ENCODE results near the gene TTC9C.
A peak's percentile ranks its signal among the peaks of the same experiment; 100 is the strongest.

The TTC9C gene

DNA sequence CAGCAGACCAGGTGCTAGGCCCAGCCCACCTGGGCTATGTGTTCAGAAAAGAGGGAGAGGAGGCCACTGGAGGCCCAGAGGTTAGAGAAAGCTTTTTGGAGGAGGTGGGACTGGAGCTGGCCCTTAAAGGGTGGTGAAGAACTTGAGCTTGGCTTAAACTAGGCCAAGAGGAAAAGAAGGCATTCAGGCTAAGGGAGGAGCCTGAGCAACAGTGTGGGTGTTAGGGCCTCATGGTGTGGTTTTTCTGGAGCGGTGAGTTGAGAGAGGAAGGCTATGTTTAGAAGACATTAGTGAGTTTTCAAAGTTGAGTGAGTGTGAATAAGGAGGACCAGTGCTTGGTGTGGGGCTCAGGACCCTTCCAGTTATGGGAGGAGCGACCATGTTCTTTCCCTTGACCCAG is 49.1 kb downstream of the TTC9C start:
- TF ChIP-seq, protein P1, sequence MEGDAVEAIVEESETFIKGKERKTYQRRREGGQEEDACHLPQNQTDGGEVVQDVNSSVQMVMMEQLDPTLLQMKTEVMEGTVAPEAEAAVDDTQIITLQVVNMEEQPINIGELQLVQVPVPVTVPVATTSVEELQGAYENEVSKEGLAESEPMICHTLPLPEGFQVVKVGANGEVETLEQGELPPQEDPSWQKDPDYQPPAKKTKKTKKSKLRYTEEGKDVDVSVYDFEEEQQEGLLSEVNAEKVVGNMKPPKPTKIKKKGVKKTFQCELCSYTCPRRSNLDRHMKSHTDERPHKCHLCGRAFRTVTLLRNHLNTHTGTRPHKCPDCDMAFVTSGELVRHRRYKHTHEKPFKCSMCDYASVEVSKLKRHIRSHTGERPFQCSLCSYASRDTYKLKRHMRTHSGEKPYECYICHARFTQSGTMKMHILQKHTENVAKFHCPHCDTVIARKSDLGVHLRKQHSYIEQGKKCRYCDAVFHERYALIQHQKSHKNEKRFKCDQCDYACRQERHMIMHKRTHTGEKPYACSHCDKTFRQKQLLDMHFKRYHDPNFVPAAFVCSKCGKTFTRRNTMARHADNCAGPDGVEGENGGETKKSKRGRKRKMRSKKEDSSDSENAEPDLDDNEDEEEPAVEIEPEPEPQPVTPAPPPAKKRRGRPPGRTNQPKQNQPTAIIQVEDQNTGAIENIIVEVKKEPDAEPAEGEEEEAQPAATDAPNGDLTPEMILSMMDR (IDR thresholded peaks at IDR 0.05) = no peak
- TF ChIP-seq ZFX (IDR thresholded peaks at IDR 0.05; ENCODE audit: borderline replicate concordance) = no peak
- H3K27ac ChIP-seq = no peak overlapping the region

GRCh38 chr11:62778441-62778840 is 50.2 kb downstream of the TTC9C start:
- TF ChIP-seq, protein P1 (IDR thresholded peaks at IDR 0.05) = no peak
- TF ChIP-seq ZFX (IDR thresholded peaks at IDR 0.05; ENCODE audit: borderline replicate concordance) = no peak
- H3K27ac ChIP-seq = no peak overlapping the region

GRCh38 chr11:62782753-62783152 is 54.5 kb downstream of the TTC9C start:
- no peak for TF ChIP-seq ZFX (IDR thresholded peaks at IDR 0.05; ENCODE audit: borderline replicate concordance)
- TF ChIP-seq, protein P1 (IDR thresholded peaks at IDR 0.05) = no peak
- H3K27ac ChIP-seq = no peak overlapping the region

- peak overlapping the region; percentile 98 for H3K27ac ChIP-seq
- TF ChIP-seq ZFX (IDR thresholded peaks at IDR 0.05; ENCODE audit: borderline replicate concordance) = no peak
- TF ChIP-seq, protein P1 (IDR thresholded peaks at IDR 0.05) = peak; percentile 96
Measured at GRCh38 chr11:62786318-62787004, 58.2 kb downstream of the TTC9C start.

DNA sequence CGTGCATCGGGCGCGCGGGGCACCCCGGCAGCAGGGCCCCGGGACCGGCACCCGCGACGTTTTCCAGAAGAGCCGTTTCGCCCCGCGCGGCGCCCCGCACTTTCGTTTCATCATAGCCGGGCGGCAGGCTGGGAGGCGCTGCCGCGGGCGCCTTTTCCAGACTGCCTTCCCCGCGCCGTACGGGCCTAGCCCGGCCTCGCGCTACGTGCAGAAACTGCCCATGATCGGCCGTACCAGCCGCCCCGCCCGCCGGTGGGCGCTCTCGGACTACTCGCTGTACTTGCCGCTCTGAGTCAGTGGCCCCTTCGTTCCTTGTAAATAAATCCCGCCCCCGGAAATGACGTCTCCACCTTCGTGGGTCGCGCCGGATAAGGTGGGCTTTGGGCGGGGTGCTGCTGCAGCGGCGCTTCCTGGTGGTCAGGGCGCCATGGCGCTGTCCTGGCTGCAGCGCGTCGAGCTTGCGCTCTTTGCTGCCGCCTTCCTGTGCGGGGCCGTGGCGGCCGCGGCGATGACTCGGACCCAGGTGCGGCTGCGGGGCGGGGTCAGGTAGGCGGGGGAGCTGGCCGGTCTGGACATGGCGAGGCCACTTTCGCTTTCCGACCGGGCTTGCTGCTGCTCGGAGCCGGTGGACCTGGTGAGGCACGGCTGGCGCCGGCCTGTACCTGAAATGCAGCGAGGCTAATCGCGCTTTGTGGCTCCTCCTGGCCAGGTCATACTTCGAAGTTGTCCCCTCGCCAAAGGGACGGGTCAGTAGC is 58.9 kb downstream of the TTC9C start, which contains the start of gene TMEM179B:
Gene TMEM179B, plus strand, starts transcription at position 398 of the 755 bp plus-strand sequence. Its CDS starts 30 bp downstream, at position 428.
- peak within 1 kb of the TSS; percentile 98 for H3K27ac ChIP-seq
- TF ChIP-seq, protein P1 (IDR thresholded peaks at IDR 0.05) = peak; percentile 68
- no peak for TF ChIP-seq ZFX (IDR thresholded peaks at IDR 0.05; ENCODE audit: borderline replicate concordance)

Data from 22Rv1 (cell line).